Measurements from ENCODE around the gene ARHGAP4. TPM values are rescaled to one million over a fixed set of nuclear protein-coding genes. Genes with fewer than 3 reads are reported as not detected.

The ARHGAP4 gene
- total and polyA plus RNA-seq, 10 of the 15 experiments (the other 5 are each of a cell fraction or from before 2014, with no cell fraction given) = 0.71 to 120 (median 44.3) TPM

DNA sequence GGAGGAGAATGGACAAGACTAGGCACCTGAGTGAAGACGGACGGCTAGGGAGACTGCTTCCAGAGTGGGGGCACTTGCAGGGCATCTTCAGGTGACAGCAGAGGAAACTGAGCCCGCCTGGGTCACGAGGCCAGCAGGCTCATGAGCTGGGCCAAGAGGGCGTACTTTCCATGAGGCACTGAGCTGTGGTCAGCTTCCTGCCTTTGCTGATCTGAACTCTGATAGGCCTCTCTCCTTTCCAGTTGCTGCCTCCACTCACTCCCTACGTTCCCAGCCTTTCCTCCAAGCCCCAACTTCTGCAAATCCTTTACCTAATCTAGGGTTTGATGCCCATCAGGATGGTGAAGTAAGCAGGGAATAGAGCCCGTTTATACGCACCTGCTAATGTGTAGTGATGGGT, 38.7 kb downstream of the ARHGAP4 start:
- FAIRE-seq (no peak), ATAC-seq (no peak), DNase-seq (ENCODE audit: low read depth, low spot score) (no peak)
- no peak overlapping the region for H3K27ac ChIP-seq (ENCODE audit: control insufficient read depth, insufficient read depth)
- in situ Hi-C loops (cut with MboI) (no loop called here), intact Hi-C loops (cut with micrococcal nuclease; ENCODE audit: unreplicated experiment) (no loop called here)
- RAD21 ChIA-PET (ENCODE audit: unreplicated experiment) = no interaction called here
- no peak overlapping the region for H3K4me2 ChIP-seq (ENCODE audit: control insufficient read depth, insufficient read depth)
- TF ChIP-seq, protein P1, sequence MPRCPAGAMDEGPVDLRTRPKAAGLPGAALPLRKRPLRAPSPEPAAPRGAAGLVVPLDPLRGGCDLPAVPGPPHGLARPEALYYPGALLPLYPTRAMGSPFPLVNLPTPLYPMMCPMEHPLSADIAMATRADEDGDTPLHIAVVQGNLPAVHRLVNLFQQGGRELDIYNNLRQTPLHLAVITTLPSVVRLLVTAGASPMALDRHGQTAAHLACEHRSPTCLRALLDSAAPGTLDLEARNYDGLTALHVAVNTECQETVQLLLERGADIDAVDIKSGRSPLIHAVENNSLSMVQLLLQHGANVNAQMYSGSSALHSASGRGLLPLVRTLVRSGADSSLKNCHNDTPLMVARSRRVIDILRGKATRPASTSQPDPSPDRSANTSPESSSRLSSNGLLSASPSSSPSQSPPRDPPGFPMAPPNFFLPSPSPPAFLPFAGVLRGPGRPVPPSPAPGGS (IDR thresholded peaks at IDR 0.05; ENCODE audit: borderline replicate concordance, insufficient read depth, low read depth, low read length, poor library complexity, severe bottlenecking) = no peak
- no peak for TF ChIP-seq MYC (IDR thresholded peaks at IDR 0.05; ENCODE audit: insufficient read depth, insufficient read length, insufficient replicate concordance, low read length, severe bottlenecking)
- TF ChIP-seq, protein P2, sequence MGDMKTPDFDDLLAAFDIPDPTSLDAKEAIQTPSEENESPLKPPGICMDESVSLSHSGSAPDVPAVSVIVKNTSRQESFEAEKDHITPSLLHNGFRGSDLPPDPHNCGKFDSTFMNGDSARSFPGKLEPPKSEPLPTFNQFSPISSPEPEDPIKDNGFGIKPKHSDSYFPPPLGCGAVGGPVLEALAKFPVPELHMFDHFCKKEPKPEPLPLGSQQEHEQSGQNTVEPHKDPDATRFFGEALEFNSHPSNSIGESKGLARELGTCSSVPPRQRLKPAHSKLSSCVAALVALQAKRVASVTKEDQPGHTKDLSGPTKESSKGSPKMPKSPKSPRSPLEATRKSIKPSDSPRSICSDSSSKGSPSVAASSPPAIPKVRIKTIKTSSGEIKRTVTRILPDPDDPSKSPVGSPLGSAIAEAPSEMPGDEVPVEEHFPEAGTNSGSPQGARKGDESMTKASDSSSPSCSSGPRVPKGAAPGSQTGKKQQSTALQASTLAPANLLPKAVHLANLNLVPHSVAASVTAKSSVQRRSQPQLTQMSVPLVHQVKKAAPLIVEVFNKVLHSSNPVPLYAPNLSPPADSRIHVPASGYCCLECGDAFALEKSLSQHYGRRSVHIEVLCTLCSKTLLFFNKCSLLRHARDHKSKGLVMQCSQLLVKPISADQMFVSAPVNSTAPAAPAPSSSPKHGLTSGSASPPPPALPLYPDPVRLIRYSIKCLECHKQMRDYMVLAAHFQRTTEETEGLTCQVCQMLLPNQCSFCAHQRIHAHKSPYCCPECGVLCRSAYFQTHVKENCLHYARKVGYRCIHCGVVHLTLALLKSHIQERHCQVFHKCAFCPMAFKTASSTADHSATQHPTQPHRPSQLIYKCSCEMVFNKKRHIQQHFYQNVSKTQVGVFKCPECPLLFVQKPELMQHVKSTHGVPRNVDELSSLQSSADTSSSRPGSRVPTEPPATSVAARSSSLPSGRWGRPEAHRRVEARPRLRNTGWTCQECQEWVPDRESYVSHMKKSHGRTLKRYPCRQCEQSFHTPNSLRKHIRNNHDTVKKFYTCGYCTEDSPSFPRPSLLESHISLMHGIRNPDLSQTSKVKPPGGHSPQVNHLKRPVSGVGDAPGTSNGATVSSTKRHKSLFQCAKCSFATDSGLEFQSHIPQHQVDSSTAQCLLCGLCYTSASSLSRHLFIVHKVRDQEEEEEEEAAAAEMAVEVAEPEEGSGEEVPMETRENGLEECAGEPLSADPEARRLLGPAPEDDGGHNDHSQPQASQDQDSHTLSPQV (IDR thresholded peaks at IDR 0.05) = no peak
- TF ChIP-seq SRF (IDR thresholded peaks at IDR 0.05; ENCODE audit: low read depth in 2 of 2, low read length in 2 of 2) = no peak
- TF ChIP-seq, protein P3, sequence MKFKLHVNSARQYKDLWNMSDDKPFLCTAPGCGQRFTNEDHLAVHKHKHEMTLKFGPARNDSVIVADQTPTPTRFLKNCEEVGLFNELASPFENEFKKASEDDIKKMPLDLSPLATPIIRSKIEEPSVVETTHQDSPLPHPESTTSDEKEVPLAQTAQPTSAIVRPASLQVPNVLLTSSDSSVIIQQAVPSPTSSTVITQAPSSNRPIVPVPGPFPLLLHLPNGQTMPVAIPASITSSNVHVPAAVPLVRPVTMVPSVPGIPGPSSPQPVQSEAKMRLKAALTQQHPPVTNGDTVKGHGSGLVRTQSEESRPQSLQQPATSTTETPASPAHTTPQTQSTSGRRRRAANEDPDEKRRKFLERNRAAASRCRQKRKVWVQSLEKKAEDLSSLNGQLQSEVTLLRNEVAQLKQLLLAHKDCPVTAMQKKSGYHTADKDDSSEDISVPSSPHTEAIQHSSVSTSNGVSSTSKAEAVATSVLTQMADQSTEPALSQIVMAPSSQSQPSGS (IDR thresholded peaks at IDR 0.05; ENCODE audit: low read length) = no peak
- no peak for TF ChIP-seq NR2C1 (IDR thresholded peaks at IDR 0.05)
- no peak for TF ChIP-seq PAX8 (IDR thresholded peaks at IDR 0.05)
- no peak for TF ChIP-seq JUND (IDR thresholded peaks at IDR 0.05; ENCODE audit: low read depth, low read length)
- TF ChIP-seq SMARCA5 (IDR thresholded peaks at IDR 0.05) = no peak
- no peak for TF ChIP-seq BRCA1 (IDR thresholded peaks at IDR 0.05; ENCODE audit: low read depth, low read length)
- TF ChIP-seq EED (IDR thresholded peaks at IDR 0.05; ENCODE audit: low read depth) = no peak
- TF ChIP-seq, protein P4, sequence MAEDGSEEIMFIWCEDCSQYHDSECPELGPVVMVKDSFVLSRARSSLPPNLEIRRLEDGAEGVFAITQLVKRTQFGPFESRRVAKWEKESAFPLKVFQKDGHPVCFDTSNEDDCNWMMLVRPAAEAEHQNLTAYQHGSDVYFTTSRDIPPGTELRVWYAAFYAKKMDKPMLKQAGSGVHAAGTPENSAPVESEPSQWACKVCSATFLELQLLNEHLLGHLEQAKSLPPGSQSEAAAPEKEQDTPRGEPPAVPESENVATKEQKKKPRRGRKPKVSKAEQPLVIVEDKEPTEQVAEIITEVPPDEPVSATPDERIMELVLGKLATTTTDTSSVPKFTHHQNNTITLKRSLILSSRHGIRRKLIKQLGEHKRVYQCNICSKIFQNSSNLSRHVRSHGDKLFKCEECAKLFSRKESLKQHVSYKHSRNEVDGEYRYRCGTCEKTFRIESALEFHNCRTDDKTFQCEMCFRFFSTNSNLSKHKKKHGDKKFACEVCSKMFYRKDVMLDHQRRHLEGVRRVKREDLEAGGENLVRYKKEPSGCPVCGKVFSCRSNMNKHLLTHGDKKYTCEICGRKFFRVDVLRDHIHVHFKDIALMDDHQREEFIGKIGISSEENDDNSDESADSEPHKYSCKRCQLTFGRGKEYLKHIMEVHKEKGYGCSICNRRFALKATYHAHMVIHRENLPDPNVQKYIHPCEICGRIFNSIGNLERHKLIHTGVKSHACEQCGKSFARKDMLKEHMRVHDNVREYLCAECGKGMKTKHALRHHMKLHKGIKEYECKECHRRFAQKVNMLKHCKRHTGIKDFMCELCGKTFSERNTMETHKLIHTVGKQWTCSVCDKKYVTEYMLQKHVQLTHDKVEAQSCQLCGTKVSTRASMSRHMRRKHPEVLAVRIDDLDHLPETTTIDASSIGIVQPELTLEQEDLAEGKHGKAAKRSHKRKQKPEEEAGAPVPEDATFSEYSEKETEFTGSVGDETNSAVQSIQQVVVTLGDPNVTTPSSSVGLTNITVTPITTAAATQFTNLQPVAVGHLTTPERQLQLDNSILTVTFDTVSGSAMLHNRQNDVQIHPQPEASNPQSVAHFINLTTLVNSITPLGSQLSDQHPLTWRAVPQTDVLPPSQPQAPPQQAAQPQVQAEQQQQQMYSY (CRISPR knock-in tag; IDR thresholded peaks at IDR 0.05) = no peak
- no peak for TF ChIP-seq IKZF1 (conservative IDR thresholded peaks at IDR 0.05)
- 37% methylated on average over 8 of the region's 8 CpGs for WGBS (ENCODE audit: insufficient coverage, insufficient replicate concordance, low lambda C conversion rate, missing lambda C conversion rate)
- peaks cover 0 to 2% of the 10 kb centered on the region in 2 experiments; a peak in 3 of 4 replicates for H3K27me3 ChIP-seq (replicated peaks in 1 of 2; ENCODE audit: control insufficient read depth in 2 of 2, insufficient read depth in 2 of 2, low read length in 1 of 2)
- CTCF ChIA-PET = no interaction called here
- BruUV-seq (replicated peaks) = no TSS peak
- POLR2A ChIA-PET = no interaction called here
- no peaks in the 10 kb centered on the region for H3K79me2 ChIP-seq (ENCODE audit: control insufficient read depth, insufficient read depth, low read length)
- H4K20me1 ChIP-seq (ENCODE audit: control insufficient read depth, insufficient read depth) = no peaks in the 10 kb centered on the region
- no peaks in the 10 kb centered on the region for H3K36me3 ChIP-seq (ENCODE audit: control insufficient read depth in 2 of 2, insufficient read depth in 2 of 2, low read length in 1 of 2)
- no peak overlapping the region for H3K4me3 ChIP-seq
- no peaks in the 10 kb centered on the region for H3K4me1 ChIP-seq (ENCODE audit: control insufficient read depth, insufficient read depth, low read length)
- no peak overlapping the region for H2AFZ ChIP-seq (ENCODE audit: control insufficient read depth, low read depth, low read length)
- SMC1A ChIA-PET (ENCODE audit: uncharacterized antibody, unreplicated experiment) = no interaction called here
- no peak overlapping the region for H3K9ac ChIP-seq (ENCODE audit: control insufficient read depth, insufficient read depth, low read length)
- H3K9me3 ChIP-seq (replicated peaks; ENCODE audit: control insufficient read depth, insufficient read depth, low read length) = no peaks in the 10 kb centered on the region

All from GM12878 (cell line).